RWPE2 (cell line): ENCODE data around the gene SDHAF1.
A peak's percentile ranks its signal among the peaks of the same experiment; 100 is the strongest.

Experiments
- ATAC-seq: fragments of 200-7000 bp; cut with Tn5 transposase; 3 replicates; pipeline ENCODE4 v1.9.1; 2021; ENCODE audit warnings: low read depth
- DNase-seq: peaks from one replicate; pipeline ENCODE4 v3.0.0-alpha.2; 2020; ENCODE audit warnings: low spot score
- H3K27ac ChIP-seq: fragments of 450-650 bp; 2 replicates; pipeline ENCODE4 v1.5.1; 2017; ENCODE audit warnings: mild to moderate bottlenecking; ENCODE audit not compliant: poor library complexity, severe bottlenecking
- H3K27me3 ChIP-seq: fragments of 250-450 bp; sonication (Bioruptor Pico); 2 replicates; pipeline ENCODE4 v1.5.1; 2021; ENCODE audit warnings: mild to moderate bottlenecking, moderate library complexity; ENCODE audit not compliant: insufficient read depth, poor library complexity, severe bottlenecking
- H3K36me3 ChIP-seq: fragments of 250-450 bp; sonication (Bioruptor Pico); 2 replicates; pipeline ENCODE4 v1.5.1; 2020; ENCODE audit warnings: low read depth, mild to moderate bottlenecking, moderate library complexity
- H3K4me1 ChIP-seq: fragments of 250-450 bp; sonication (Bioruptor Pico); 2 replicates; pipeline ENCODE4 v1.5.1; 2021; ENCODE audit warnings: mild to moderate bottlenecking, moderate library complexity; ENCODE audit not compliant: insufficient read depth, poor library complexity, severe bottlenecking
- H3K4me3 ChIP-seq: fragments of 250-450 bp; sonication (Bioruptor Pico); 2 replicates; pipeline ENCODE4 v1.5.1; 2021; ENCODE audit warnings: mild to moderate bottlenecking, moderate library complexity; ENCODE audit not compliant: severe bottlenecking
- H3K9me3 ChIP-seq: fragments of 250-450 bp; sonication (Bioruptor Pico); 2 replicates; pipeline ENCODE4 v1.5.1; 2021; ENCODE audit warnings: mild to moderate bottlenecking, moderate library complexity; ENCODE audit not compliant: severe bottlenecking
- CTCF ChIP-seq: fragments of 450-650 bp; IDR thresholded peaks from one replicate; pipeline ENCODE4 v1.5.1; 2017; ENCODE audit warnings: mild to moderate bottlenecking, moderate library complexity; ENCODE audit not compliant: poor library complexity, severe bottlenecking

SDHAF1 gene

GRCh38 chr19:35966771-35967170 is 28.2 kb upstream of the SDHAF1 start:
- no peak overlapping the region for H3K27ac ChIP-seq
- H3K4me1 ChIP-seq = no peaks in the 10 kb centered on the region
- no peaks in the 10 kb centered on the region for H3K27me3 ChIP-seq
- TF ChIP-seq CTCF = no peak
- ATAC-seq (no peak), DNase-seq (no peak)
- H3K9me3 ChIP-seq = no peaks in the 10 kb centered on the region
- no peaks in the 10 kb centered on the region for H3K36me3 ChIP-seq
- no peak overlapping the region for H3K4me3 ChIP-seq

- ATAC-seq (no peak), DNase-seq (no peak)
- Histone ChIP-seq H3K4me3 (no peak overlapping the region), H3K9me3 (no peaks in the 10 kb centered on the region), H3K27ac (no peak overlapping the region), H3K27me3 (no peaks in the 10 kb centered on the region), H3K4me1 (no peaks in the 10 kb centered on the region), H3K36me3 (no peaks in the 10 kb centered on the region)
- TF ChIP-seq CTCF = no peak
Observed at GRCh38 chr19:35973487-35973886, 21.5 kb upstream of the SDHAF1 start.

GRCh38 chr19:35975608-35976214 is 19.3 kb upstream of the SDHAF1 start:
- no peaks in the 10 kb centered on the region for H3K27me3 ChIP-seq
- H3K27ac ChIP-seq = no peak overlapping the region
- no peaks in the 10 kb centered on the region for H3K4me1 ChIP-seq
- TF ChIP-seq CTCF = no peak
- no peaks in the 10 kb centered on the region for H3K9me3 ChIP-seq
- no peak overlapping the region for H3K4me3 ChIP-seq
- DNase-seq (no peak), ATAC-seq (no peak)
- H3K36me3 ChIP-seq = no peaks in the 10 kb centered on the region

- Histone ChIP-seq H3K27ac (no peak overlapping the region), H3K4me1 (no peaks in the 10 kb centered on the region), H3K9me3 (no peaks in the 10 kb centered on the region), H3K4me3 (no peak overlapping the region), H3K36me3 (no peaks in the 10 kb centered on the region), H3K27me3 (no peaks in the 10 kb centered on the region)
- no peak for ATAC-seq
- no peak for DNase-seq
- no peak for TF ChIP-seq CTCF
Observed at GRCh38 chr19:35977446-35978222, 17.4 kb upstream of the SDHAF1 start.

GRCh38 chr19:35978271-35978670 is 16.7 kb upstream of the SDHAF1 start:
- H3K9me3 ChIP-seq = no peaks in the 10 kb centered on the region
- H3K27ac ChIP-seq = no peak overlapping the region
- no peaks in the 10 kb centered on the region for H3K36me3 ChIP-seq
- TF ChIP-seq CTCF = no peak
- DNase-seq (no peak), ATAC-seq (0 out of 3 replicates have a peak, but pooled peaks have one; percentile 10)
- H3K4me1 ChIP-seq = no peaks in the 10 kb centered on the region
- no peaks in the 10 kb centered on the region for H3K27me3 ChIP-seq
- H3K4me3 ChIP-seq = no peak overlapping the region
